Chondrocyte (in vitro differentiated cells): Measurements from ENCODE around the gene EDARADD. TPM values are rescaled to one million over a fixed set of nuclear protein-coding genes. Genes with fewer than 3 reads are reported as not detected.
A peak's percentile ranks its signal among the peaks of the same experiment; 100 is the strongest.

ENCODE experiments used
- DNase-seq: peaks from one replicate; pipeline ENCODE4 v3.0.0; 2021; ENCODE audit warnings: mixed read lengths, low spot score
- H3K27ac Mint-ChIP-seq: one replicate; pipeline ENCODE4 v1.8.0; 2021; ENCODE audit warnings: mild to moderate bottlenecking, moderate library complexity, mixed read lengths; ENCODE audit not compliant: unreplicated experiment
- H3K27me3 Mint-ChIP-seq: 2 replicates; pipeline ENCODE4 v1.8.0; 2021; ENCODE audit warnings: low read depth, mixed read lengths
- H3K36me3 Mint-ChIP-seq: 2 replicates; pipeline ENCODE4 v1.8.0; 2021; ENCODE audit warnings: low read depth, mixed read lengths
- H3K4me1 Mint-ChIP-seq: 2 replicates; pipeline ENCODE4 v1.8.0; 2021; ENCODE audit warnings: low read depth, mild to moderate bottlenecking, mixed read lengths
- H3K4me3 Mint-ChIP-seq: one replicate; pipeline ENCODE4 v1.8.0; 2021; ENCODE audit warnings: mild to moderate bottlenecking, moderate library complexity, mixed read lengths; ENCODE audit not compliant: unreplicated experiment
- H3K9me3 Mint-ChIP-seq: 2 replicates; pipeline ENCODE4 v1.8.0; 2021; ENCODE audit warnings: low read depth, mixed read lengths
- total RNA-seq: library from RNA; stranded (reverse); gene quantifications from 3 replicates; pipeline ENCODE4 v1.2.1, GENCODE V29; 2021
- TF ChIP-seq, protein P1 (sequence below): fragments of 200-600 bp; sonication (generic); IDR thresholded peaks from 2 replicates; pipeline ENCODE4 v1.5.0; 2021; ENCODE audit warnings: antibody characterized with exemption, mild to moderate bottlenecking, moderate library complexity

The EDARADD gene
- total RNA-seq, 1 donor from 2014 or later, result 0.40 TPM

DNA sequence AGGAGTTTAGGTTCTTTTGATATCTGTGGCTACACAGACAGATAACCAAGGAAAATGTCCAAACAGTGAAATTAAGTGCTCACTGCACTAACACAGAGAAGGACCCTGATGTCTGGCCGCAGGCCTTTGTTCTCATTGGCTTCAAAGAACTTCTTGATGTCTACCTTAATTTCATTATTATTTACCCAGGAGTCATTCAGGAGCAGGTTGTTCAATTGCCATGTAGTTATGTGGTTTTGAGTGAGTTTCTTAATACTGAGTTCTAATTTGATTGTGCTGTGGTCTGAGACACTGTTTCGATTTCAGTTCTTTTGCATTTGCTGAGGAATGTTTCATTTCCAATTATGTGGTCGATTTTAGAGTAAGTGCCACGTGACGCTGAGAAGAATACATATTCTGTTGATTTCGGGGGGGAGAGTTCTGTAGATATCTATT is 114.5 kb downstream of the EDARADD start:
- H3K36me3 Mint-ChIP-seq, result no peaks in the 10 kb centered on the region
- no peaks in the 10 kb centered on the region for H3K9me3 Mint-ChIP-seq
- H3K4me3 Mint-ChIP-seq, result no peak overlapping the region
- TF ChIP-seq, protein P1, sequence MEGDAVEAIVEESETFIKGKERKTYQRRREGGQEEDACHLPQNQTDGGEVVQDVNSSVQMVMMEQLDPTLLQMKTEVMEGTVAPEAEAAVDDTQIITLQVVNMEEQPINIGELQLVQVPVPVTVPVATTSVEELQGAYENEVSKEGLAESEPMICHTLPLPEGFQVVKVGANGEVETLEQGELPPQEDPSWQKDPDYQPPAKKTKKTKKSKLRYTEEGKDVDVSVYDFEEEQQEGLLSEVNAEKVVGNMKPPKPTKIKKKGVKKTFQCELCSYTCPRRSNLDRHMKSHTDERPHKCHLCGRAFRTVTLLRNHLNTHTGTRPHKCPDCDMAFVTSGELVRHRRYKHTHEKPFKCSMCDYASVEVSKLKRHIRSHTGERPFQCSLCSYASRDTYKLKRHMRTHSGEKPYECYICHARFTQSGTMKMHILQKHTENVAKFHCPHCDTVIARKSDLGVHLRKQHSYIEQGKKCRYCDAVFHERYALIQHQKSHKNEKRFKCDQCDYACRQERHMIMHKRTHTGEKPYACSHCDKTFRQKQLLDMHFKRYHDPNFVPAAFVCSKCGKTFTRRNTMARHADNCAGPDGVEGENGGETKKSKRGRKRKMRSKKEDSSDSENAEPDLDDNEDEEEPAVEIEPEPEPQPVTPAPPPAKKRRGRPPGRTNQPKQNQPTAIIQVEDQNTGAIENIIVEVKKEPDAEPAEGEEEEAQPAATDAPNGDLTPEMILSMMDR, result no peak
- no peak overlapping the region for H3K27ac Mint-ChIP-seq
- peaks cover 21% of the 10 kb centered on the region for H3K4me1 Mint-ChIP-seq
- H3K27me3 Mint-ChIP-seq, result no peaks in the 10 kb centered on the region
- no peak for DNase-seq

DNA sequence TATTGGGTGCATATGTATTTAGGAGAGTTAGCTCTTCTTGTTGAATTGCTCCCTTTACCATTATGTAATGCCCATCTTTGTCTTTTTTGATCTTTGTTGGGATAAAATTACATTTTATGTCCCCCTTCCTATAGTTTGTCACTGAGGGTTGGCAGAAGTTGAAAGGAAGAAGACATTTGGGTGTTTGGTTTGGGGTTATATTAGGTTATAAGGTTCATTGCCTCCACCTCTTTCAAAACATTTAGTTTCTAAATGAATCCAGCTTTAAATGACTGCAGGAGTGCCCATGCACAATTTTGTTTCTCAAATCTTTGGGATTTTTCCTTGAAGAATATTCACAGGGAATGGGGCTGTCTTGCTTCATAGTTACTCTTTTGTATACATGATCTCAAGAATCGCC is 115.1 kb downstream of the EDARADD start:
- H3K27me3 Mint-ChIP-seq, result no peaks in the 10 kb centered on the region

DNA sequence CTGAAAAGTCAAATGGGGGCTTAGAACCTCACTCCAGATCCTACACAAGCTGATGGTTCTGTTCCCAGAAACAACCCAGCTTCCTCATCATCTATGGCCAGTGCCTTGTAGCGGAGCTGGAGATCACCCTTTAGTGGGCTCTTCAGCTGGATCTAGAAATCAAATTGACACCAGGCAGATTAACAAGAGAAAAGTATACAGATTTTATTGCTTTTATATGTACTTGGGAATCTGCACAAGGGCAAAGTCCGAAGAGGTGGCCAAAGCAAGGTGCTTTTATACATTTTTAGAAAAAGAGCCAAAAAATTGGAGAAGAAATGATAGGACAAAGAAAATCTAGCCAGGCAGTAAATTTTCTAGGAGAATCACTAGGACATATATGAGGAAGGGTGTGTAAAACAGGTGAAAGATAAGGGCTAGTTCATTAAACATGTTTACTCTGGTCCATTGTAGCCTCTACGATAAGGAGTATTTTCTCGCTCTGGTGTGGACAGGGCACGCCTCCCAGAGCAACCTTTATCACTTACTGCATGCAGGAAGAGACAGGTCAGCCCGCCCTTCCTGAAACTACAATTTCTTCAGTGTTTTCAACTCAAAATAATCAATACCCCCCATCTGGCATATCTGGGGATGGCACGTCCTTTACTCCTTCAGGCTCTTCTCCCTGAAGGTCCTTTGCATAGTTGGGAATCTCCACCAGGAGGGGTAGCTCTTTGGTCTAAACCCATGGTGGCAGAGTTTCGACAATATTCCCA is 115.7 kb downstream of the EDARADD start:
- Mint-ChIP-seq H3K4me1 (peaks cover 21% of the 10 kb centered on the region), H3K27ac (no peak overlapping the region), H3K36me3 (no peaks in the 10 kb centered on the region), H3K27me3 (no peaks in the 10 kb centered on the region), H3K4me3 (no peak overlapping the region), H3K9me3 (no peaks in the 10 kb centered on the region)
- no peak for DNase-seq
- TF ChIP-seq, protein P1, result peak; percentile 7

More for the DNA sequence above, 115.1 kb downstream of the EDARADD start:
- no peaks in the 10 kb centered on the region for H3K36me3 Mint-ChIP-seq
- H3K27ac Mint-ChIP-seq, result no peak overlapping the region
- TF ChIP-seq, protein P1, result no peak
- no peaks in the 10 kb centered on the region for H3K9me3 Mint-ChIP-seq
- peaks cover 21% of the 10 kb centered on the region for H3K4me1 Mint-ChIP-seq
- DNase-seq, result no peak
- H3K4me3 Mint-ChIP-seq, result no peak overlapping the region

DNA sequence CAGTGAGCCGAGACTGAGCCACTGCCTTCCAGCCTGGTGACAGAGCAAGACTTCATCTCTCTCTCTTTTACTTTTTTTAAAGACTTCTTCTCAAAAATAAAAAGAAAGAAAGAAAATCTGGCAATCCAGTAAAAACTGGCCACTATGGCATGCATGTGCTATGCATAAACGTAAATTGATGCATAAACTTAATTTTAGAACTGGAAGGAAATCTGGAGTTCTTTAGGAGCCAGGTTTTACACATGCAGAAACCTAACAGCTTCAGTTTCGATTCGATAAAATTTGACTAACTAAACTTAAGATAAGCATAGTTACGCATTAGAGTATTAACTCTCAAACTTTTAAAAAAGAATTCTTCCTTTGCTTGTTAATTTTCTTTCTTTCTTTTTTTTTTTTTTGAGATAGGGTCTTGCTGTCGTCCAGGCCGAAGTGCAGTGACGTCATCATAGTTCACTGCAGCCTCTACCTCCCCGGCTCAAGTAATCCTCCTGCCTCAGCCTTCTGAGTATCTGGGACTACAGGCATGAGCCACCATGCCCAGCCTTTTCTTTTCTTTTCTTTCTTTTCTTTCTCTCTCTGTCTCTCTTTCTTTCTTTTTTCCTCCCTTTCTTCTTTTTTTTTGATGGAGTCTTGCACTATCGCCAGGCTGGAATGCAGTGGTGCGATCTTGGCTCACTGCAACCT is 117.8 kb downstream of the EDARADD start:
- Mint-ChIP-seq H3K4me3 (no peak overlapping the region), H3K36me3 (no peaks in the 10 kb centered on the region), H3K27me3 (no peaks in the 10 kb centered on the region), H3K4me1 (peaks cover 36% of the 10 kb centered on the region), H3K27ac (no peak overlapping the region), H3K9me3 (no peaks in the 10 kb centered on the region)
- TF ChIP-seq, protein P1, result no peak
- DNase-seq, result no peak

DNA sequence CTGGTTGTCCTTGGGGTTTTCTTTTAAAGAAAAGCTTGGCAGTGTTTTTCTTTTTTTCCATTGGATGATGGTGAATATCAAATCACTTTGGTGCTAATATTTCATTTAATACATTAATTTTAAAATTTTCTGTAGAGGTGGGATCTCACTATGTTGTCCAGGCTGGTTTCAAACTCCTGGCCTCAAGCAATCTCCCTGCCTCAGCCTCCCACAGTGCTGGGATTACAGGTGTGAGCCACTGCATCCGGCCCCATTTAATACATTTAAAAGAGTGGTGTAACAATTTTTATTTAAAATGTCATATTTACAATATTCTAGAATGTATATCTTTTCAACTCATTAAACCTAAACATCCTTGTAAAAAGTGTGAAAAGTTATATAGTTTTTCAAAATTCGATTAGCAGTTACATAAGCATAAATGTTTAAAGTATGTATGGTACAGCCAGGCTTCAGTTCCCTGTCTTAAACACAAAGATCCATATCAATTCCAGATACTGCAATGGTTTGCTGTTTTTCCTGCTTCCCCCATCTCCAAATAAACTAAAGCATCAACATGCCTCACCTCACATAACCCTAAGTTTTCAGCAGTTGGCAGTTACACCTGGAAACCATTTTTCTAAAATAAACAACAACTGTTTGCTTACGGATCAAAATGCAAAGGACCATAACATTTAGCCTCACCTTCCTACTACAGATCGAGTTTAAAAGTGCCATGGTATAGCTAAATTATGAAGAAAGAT is 120.8 kb downstream of the EDARADD start:
- TF ChIP-seq, protein P1, result no peak
- DNase-seq, result no peak
- H3K4me3 Mint-ChIP-seq, result no peak overlapping the region
- no peaks in the 10 kb centered on the region for H3K27me3 Mint-ChIP-seq
- no peaks in the 10 kb centered on the region for H3K9me3 Mint-ChIP-seq
- H3K27ac Mint-ChIP-seq, result no peak overlapping the region
- no peaks in the 10 kb centered on the region for H3K36me3 Mint-ChIP-seq
- peaks cover 38% of the 10 kb centered on the region for H3K4me1 Mint-ChIP-seq
